Esophagus muscularis mucosa (tissue), 4 donors: ENCODE data around the gene ZMYND11. TPM values are rescaled to one million over a fixed set of nuclear protein-coding genes. Genes with fewer than 3 reads are reported as not detected.

Experiments used
- DNase-seq: peaks from one replicate; pipeline ENCODE4 v3.0.0-alpha.2; 2017; ENCODE audit errors: extremely low spot score
- H3K27ac ChIP-seq, 4 donors: fragments of 200-600 bp; sonication (generic); replicated peaks in 1 of 4; 1 replicate in 3 of 4; 2 replicates in 1 of 4; pipeline ENCODE4 v1.5.1; 2016 to 2019; ENCODE audit warnings: mild to moderate bottlenecking in 1 of 4
- H3K27me3 ChIP-seq, 4 donors: fragments of 200-600 bp; sonication (generic); one replicate each; pipeline versions ENCODE4 v1.5.1 to v1.6.0; 2016 to 2019
- H3K36me3 ChIP-seq, 4 donors: fragments of 200-600 bp; sonication (generic); one replicate each; pipeline ENCODE4 v1.5.1; 2016 to 2019
- H3K4me1 ChIP-seq, 4 donors: fragments of 200-600 bp; sonication (generic); one replicate each; pipeline ENCODE4 v1.5.1; 2016 to 2019
- H3K4me3 ChIP-seq, 4 donors: fragments of 200-600 bp; sonication (generic); 1 replicate in 2 of 4; 2 replicates in 2 of 4; pipeline ENCODE4 v1.5.1; 2016 to 2019; ENCODE audit warnings: mild to moderate bottlenecking in 4 of 4, moderate library complexity in 1 of 4
- H3K9me3 ChIP-seq, 4 donors: fragments of 200-600 bp; sonication (generic); 1 replicate in 3 of 4; 2 replicates in 1 of 4; pipeline ENCODE4 v1.5.1; 2016 to 2019
- CTCF ChIP-seq, 3 experiments: fragments of 200-600 bp in 2 of 3; fragments of 450-650 bp in 1 of 3; sonication (generic) in 2 of 3; IDR thresholded peaks; one replicate each; pipeline ENCODE4 v1.5.1; 2017 to 2019; ENCODE audit warnings: antibody characterized with exemption in 3 of 3, mild to moderate bottlenecking in 2 of 3, moderate library complexity in 1 of 3
- EP300 ChIP-seq: sonication (generic); formaldehyde crosslinking; IDR thresholded peaks from one replicate; pipeline ENCODE4 v1.6.1; 2017; ENCODE audit warnings: antibody characterized with exemption
- POLR2A ChIP-seq: fragments of 450-650 bp; IDR thresholded peaks from one replicate; pipeline ENCODE4 v1.6.1; 2017; ENCODE audit warnings: antibody characterized with exemption, moderate library complexity, mild to moderate bottlenecking, low read depth
- POLR2AphosphoS5 ChIP-seq, 2 donors: sonication (generic); formaldehyde crosslinking; IDR thresholded peaks; one replicate each; pipeline ENCODE4 v1.6.1; 2017; ENCODE audit warnings: antibody characterized with exemption in 2 of 2
- WGBS: methylation state at CpG from one replicate; pipeline ENCODE4 v1.1.5; 2018; 5-methylcytosine and 5-hydroxymethylcytosine counted together
- intact Hi-C: fragments of 100-400 bp; cut with DNase I; formaldehyde crosslinking; loops from one replicate; pipeline ENCODE4 v1.15.1; 2023
- total RNA-seq, 4 donors: library from RNA; depleted of rRNA; stranded (reverse); fragments of >200 nt; gene quantifications; one replicate each; pipeline versions ENCODE4 v1.1.0 to v1.2.1, GENCODE V29; 2016

ZMYND11 gene
- total RNA-seq, 4 donors from 2014 or later: 132 to 145 (median 139) TPM

DNA sequence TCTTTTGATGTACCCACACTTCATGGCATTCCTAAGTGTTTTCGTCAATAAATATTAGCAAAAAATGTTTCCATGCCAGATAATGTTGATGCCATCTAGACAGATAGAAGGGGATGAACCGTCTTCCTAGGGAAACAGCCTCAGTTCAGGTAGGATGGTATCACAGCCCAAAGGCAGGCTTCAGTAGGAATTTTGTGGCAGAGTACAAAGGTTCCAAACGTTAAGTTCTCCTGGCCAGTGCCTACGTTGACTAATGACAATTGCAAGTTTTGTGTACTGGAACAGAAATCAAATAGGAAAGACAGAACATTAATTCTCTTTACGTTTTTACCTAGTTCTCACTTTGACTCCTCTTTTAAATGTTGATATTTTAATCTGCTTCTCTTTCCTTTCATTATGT lies 75.0 kb downstream of the ZMYND11 start:
- Histone ChIP-seq H3K36me3 (peaks cover 0 to 15% (median 6%) of the 10 kb centered on the region in 4 donors), H3K27ac (no peak overlapping the region), H3K27me3 (no peaks in the 10 kb centered on the region), H3K9me3 (no peaks in the 10 kb centered on the region), H3K4me1 (peaks cover 0 to 8% (median 0%) of the 10 kb centered on the region in 4 donors), H3K4me3 (no peak overlapping the region)
- TF ChIP-seq POLR2A (no peak), CTCF (IDR thresholded peaks at IDR 0.05) (no peak), POLR2AphosphoS5 (IDR thresholded peaks at IDR 0.05) (no peak), EP300 (no peak)
- DNase-seq: no peak
- intact Hi-C loops: no loop called here
- WGBS: 88% methylated on average over 5 of the region's 5 CpGs

DNA sequence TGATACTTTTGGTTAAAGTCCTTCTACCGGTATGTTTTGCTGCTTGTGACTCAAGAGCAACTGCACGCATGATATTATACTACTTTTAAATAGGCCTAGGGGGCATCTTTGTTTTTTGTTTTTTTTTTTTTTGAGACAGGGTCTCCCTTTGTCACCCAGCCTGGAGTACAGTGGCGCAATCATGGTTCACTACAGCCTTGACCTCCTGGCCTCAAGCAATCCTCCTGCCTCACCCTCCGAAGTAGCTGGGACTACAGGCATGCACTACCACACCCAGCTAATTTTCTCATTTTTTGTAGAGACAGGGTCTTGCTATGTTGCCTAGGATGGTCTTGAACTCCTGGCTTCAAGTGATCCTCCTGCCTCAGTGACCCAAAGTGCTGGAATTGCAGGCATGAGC lies 80.2 kb downstream of the ZMYND11 start:
- no peaks in the 10 kb centered on the region for H3K9me3 ChIP-seq

GRCh38 chr10:218798-219197 lies 83.5 kb downstream of the ZMYND11 start:
- DNase-seq: no peak
- Histone ChIP-seq H3K9me3 (no peaks in the 10 kb centered on the region), H3K27me3 (no peaks in the 10 kb centered on the region), H3K4me1 (peaks cover 0 to 23% (median 20%) of the 10 kb centered on the region in 4 donors), H3K4me3 (no peak overlapping the region), H3K27ac (no peak overlapping the region), H3K36me3 (no peaks in the 10 kb centered on the region)
- 30% methylated on average over 1 of the region's 1 CpG for WGBS
- no peak for TF ChIP-seq CTCF (IDR thresholded peaks at IDR 0.05)
- no peak for TF ChIP-seq POLR2A
- TF ChIP-seq EP300: no peak
- TF ChIP-seq POLR2AphosphoS5 (IDR thresholded peaks at IDR 0.05): no peak
- intact Hi-C loops: loop anchor here (5.0 kb wide), 1 partner anchor 91 kb away; no protein-coding TSS in a partner anchor

More for the DNA sequence above, 80.2 kb downstream of the ZMYND11 start:
- TF ChIP-seq POLR2AphosphoS5 (IDR thresholded peaks at IDR 0.05) (no peak), CTCF (IDR thresholded peaks at IDR 0.05) (no peak), EP300 (no peak), POLR2A (no peak)
- DNase-seq: no peak
- H3K4me3 ChIP-seq: no peak overlapping the region
- no peak overlapping the region for H3K27ac ChIP-seq
- intact Hi-C loops: loop anchor here (5.0 kb wide), 1 partner anchor 88 kb away; no protein-coding TSS in a partner anchor
- WGBS: 93% methylated on average over 4 of the region's 4 CpGs
- peaks cover 0 to 22% (median 19%) of the 10 kb centered on the region in 4 donors for H3K4me1 ChIP-seq
- peaks cover 0 to 11% (median 3%) of the 10 kb centered on the region in 4 donors for H3K36me3 ChIP-seq
- no peaks in the 10 kb centered on the region for H3K27me3 ChIP-seq

GRCh38 chr10:219731-220472 lies 84.6 kb downstream of the ZMYND11 start:
- no peak for TF ChIP-seq POLR2A
- no peak for TF ChIP-seq EP300
- no peak for TF ChIP-seq CTCF (IDR thresholded peaks at IDR 0.05)
- no peak for TF ChIP-seq POLR2AphosphoS5 (IDR thresholded peaks at IDR 0.05)
- Histone ChIP-seq H3K4me1 (peaks cover 0 to 23% (median 20%) of the 10 kb centered on the region in 4 donors), H3K27me3 (no peaks in the 10 kb centered on the region), H3K36me3 (no peaks in the 10 kb centered on the region), H3K9me3 (no peaks in the 10 kb centered on the region), H3K27ac (no peak overlapping the region), H3K4me3 (no peak overlapping the region)
- intact Hi-C loops: loop anchor here (5.0 kb wide), 1 partner anchor 93 kb away; no protein-coding TSS in a partner anchor
- DNase-seq: no peak
- WGBS: 65% methylated on average over 2 of the region's 2 CpGs
